HG03469 (cell line): Measurements from ENCODE around the gene PDE6D.

Experiments
- ATAC-seq: cut with Tn5 transposase; IDR thresholded peaks from one replicate; pipeline ENCODE4 v1.9.1; 2021; ENCODE audit warnings: mild to moderate bottlenecking, moderate library complexity, moderate number of reproducible peaks; ENCODE audit not compliant: unreplicated experiment

PDE6D gene

GRCh38 chr2:231780909-231781797 lies at the start of gene PDE6D:
Gene PDE6D, minus strand, starts transcription at chr2:231781282. Its CDS starts 168 bp downstream, at chr2:231781114.
- ATAC-seq: peak; percentile 83

GRCh38 chr2:231821908-231822307 lies 40.8 kb upstream of the PDE6D start:
- no peak for ATAC-seq

- no peak for ATAC-seq
Observed at GRCh38 chr2:231820786-231821303, 39.8 kb upstream of the PDE6D start.

- ATAC-seq: no peak
Observed at GRCh38 chr2:231819447-231820042, 38.5 kb upstream of the PDE6D start.

GRCh38 chr2:231816327-231817026 lies 35.4 kb upstream of the PDE6D start:
- ATAC-seq: no peak

- no peak for ATAC-seq
Observed at GRCh38 chr2:231810905-231811304, 29.8 kb upstream of the PDE6D start.

GRCh38 chr2:231807020-231807419 lies 25.9 kb upstream of the PDE6D start:
- no peak for ATAC-seq

- ATAC-seq: no peak
Observed at GRCh38 chr2:231803501-231804138, 22.5 kb upstream of the PDE6D start.

GRCh38 chr2:231800493-231801091 lies 19.5 kb upstream of the PDE6D start:
- no peak for ATAC-seq

GRCh38 chr2:231795525-231796327 lies 14.6 kb upstream of the PDE6D start:
- ATAC-seq: no peak

GRCh38 chr2:231794383-231794782 lies 13.3 kb upstream of the PDE6D start:
- no peak for ATAC-seq

- no peak for ATAC-seq
Observed at GRCh38 chr2:231791107-231791506, 10.0 kb upstream of the PDE6D start.

GRCh38 chr2:231786917-231787292 lies 5.8 kb upstream of the PDE6D start:
- ATAC-seq: no peak

GRCh38 chr2:231786177-231786916 lies 5.3 kb upstream of the PDE6D start, which contains the start of gene COPS7B:
Gene COPS7B, plus strand, starts transcription at chr2:231786445. Its CDS starts 2,126 bp downstream, at chr2:231788571.
- ATAC-seq: no peak

- ATAC-seq: no peak
Observed at GRCh38 chr2:231785822-231786176, 4.7 kb upstream of the PDE6D start.

GRCh38 chr2:231785413-231785812 lies 4.3 kb upstream of the PDE6D start:
- no peak for ATAC-seq

GRCh38 chr2:231781798-231782726 lies 980 bp upstream of the PDE6D start:
- ATAC-seq: no peak
